GM12878 (cell line): ENCODE measurements around the gene RSPH1. TPM values are rescaled to one million over a fixed set of nuclear protein-coding genes. Genes with fewer than 3 reads are reported as not detected.

ENCODE experiments used
- ATAC-seq: fragments of 200-7000 bp; cut with Tn5 transposase; 3 replicates; pipeline ENCODE4 v1.9.1; 2020; ENCODE audit warnings: mild to moderate bottlenecking, moderate library complexity
- BruUV-seq: library from RNA; stranded (reverse); fragments of 400-500 nt; replicated peaks from 2 replicates; lab custom pipeline; 2021; lab: Mats Ljungman, UMichigan
- CTCF ChIA-PET: fragments of 300-600 bp; sonication (Branson Sonifier 250); formaldehyde crosslinking; extraction: SDS; loops from one replicate; lab custom pipeline; 2021; ENCODE audit warnings: inconsistent platforms; lab: Yijun Ruan, JAX
- POLR2A ChIA-PET: fragments of 350-600 bp; formaldehyde crosslinking; extraction: SDS; loops from one replicate; lab custom pipeline; 2021; ENCODE audit warnings: inconsistent platforms; lab: Charles Lee
- RAD21 ChIA-PET: fragments of 300-600 bp; sonication (Branson Sonifier 250); formaldehyde crosslinking; loops from one replicate; lab custom pipeline; 2023; ENCODE audit warnings: antibody characterized with exemption; ENCODE audit not compliant: unreplicated experiment; lab: Charles Lee
- SMC1A ChIA-PET: fragments of 300-600 bp; sonication (Branson Sonifier 250); formaldehyde crosslinking; loops from one replicate; lab custom pipeline; 2023; ENCODE audit not compliant: unreplicated experiment, uncharacterized antibody; lab: Charles Lee
- DNase-seq: peaks from one replicate; pipeline ENCODE4 v3.0.0-alpha.2; 2011; ENCODE audit warnings: low read depth, low spot score
- FAIRE-seq: peaks from 3 replicates; lab custom pipeline; 2011; peaks lifted over from hg19 to GRCh38; lab: Jason Lieb, UNC
- H2AFZ ChIP-seq: 2 replicates; pipeline ENCODE4 v1.6.0; 2011; ENCODE audit warnings: low read depth, low read length, control low read depth; ENCODE audit not compliant: control insufficient read depth
- H3K27ac ChIP-seq: 2 replicates; pipeline ENCODE4 v1.5.1; 2011; ENCODE audit warnings: control low read depth; ENCODE audit not compliant: control insufficient read depth, insufficient read depth
- H3K27me3 ChIP-seq, 2 experiments: replicated peaks in 1 of 2; 2 replicates each; pipeline versions ENCODE4 v1.6.0 to v1.6.1; 2011; ENCODE audit warnings: low read length in 1 of 2; ENCODE audit not compliant: control insufficient read depth in 2 of 2, insufficient read depth in 2 of 2
- H3K36me3 ChIP-seq, 2 experiments: 2 replicates each; pipeline ENCODE4 v1.5.1; 2011; ENCODE audit warnings: low read length in 1 of 2; ENCODE audit not compliant: control insufficient read depth in 2 of 2, insufficient read depth in 2 of 2
- H3K4me1 ChIP-seq: 2 replicates; pipeline ENCODE4 v1.6.1; 2011; ENCODE audit warnings: mild to moderate bottlenecking, low read length, moderate library complexity, mixed read lengths; ENCODE audit not compliant: control insufficient read depth, insufficient read depth
- H3K4me2 ChIP-seq: 2 replicates; pipeline ENCODE4 v1.6.0; 2011; ENCODE audit warnings: control low read depth; ENCODE audit not compliant: control insufficient read depth, insufficient read depth
- H3K4me3 ChIP-seq: fragments of 200-600 bp; sonication (generic); 2 replicates; pipeline ENCODE4 v1.5.1; 2016
- H3K79me2 ChIP-seq: 2 replicates; pipeline ENCODE4 v1.6.0; 2011; ENCODE audit warnings: low read length; ENCODE audit not compliant: control insufficient read depth, insufficient read depth
- H3K9ac ChIP-seq: 2 replicates; pipeline ENCODE4 v1.8.0; 2011; ENCODE audit warnings: low read length, control low read depth, mixed read lengths; ENCODE audit not compliant: control insufficient read depth, insufficient read depth
- H3K9me3 ChIP-seq: replicated peaks from 3 replicates; pipeline ENCODE4 v1.5.1; 2011; ENCODE audit warnings: mild to moderate bottlenecking, low read length; ENCODE audit not compliant: control insufficient read depth, insufficient read depth
- H4K20me1 ChIP-seq: 2 replicates; pipeline ENCODE4 v1.6.0; 2011; ENCODE audit not compliant: control insufficient read depth, insufficient read depth
- HSF1 ChIP-seq: fragments of 150-350 bp; IDR thresholded peaks from 2 replicates; pipeline ENCODE4 v1.6.1; 2014; ENCODE audit warnings: mild to moderate bottlenecking, low read depth, low read length
- REST ChIP-seq: IDR thresholded peaks from 2 replicates; pipeline ENCODE4 v1.6.1; 2012; ENCODE audit warnings: mild to moderate bottlenecking, low read depth, low read length
- RFX5 ChIP-seq: IDR thresholded peaks from 2 replicates; pipeline ENCODE4 v1.6.1; 2011; ENCODE audit warnings: low read depth, low read length, improper control_type of control experiment
- SKIL ChIP-seq: fragments of 450-650 bp; IDR thresholded peaks from 2 replicates; pipeline ENCODE4 v1.6.1; 2017; ENCODE audit warnings: mild to moderate bottlenecking, low read depth, inconsistent platforms; ENCODE audit not compliant: poor library complexity, severe bottlenecking
- SMC3 ChIP-seq: IDR thresholded peaks from 2 replicates; pipeline ENCODE4 v1.6.1; 2011; ENCODE audit warnings: low read length, improper control_type of control experiment, borderline replicate concordance
- WGBS: methylation state at CpG from one replicate; pipeline ENCODE4 v1.1.6; 2016; ENCODE audit warnings: low lambda C conversion rate; ENCODE audit not compliant: insufficient replicate concordance, insufficient coverage; ENCODE audit errors: missing lambda C conversion rate; 5-methylcytosine and 5-hydroxymethylcytosine counted together
- in situ Hi-C: fragments of 300-500 bp; cut with MboI; formaldehyde crosslinking; loops from 9 replicates; pipeline ENCODE4 v1.14.3; 2018; ENCODE audit warnings: mixed read lengths
- intact Hi-C: fragments of 100-400 bp; cut with micrococcal nuclease; formaldehyde crosslinking; loops from one replicate; pipeline ENCODE4 v1.14.2; 2022; ENCODE audit not compliant: unreplicated experiment
- polyA plus RNA-seq, 11 experiments: library from polyadenylated mRNA; depleted of rRNA in 4 of 11; unstranded in 6 of 11; stranded (reverse) in 5 of 11; fragments of >200 nt; fragmentation: Nextera tagmentation in 4 of 11; fragmentation: Illumina TruSeq in 1 of 11; extraction: Ambion mirVana in 4 of 11; extraction: Trizol in 1 of 11; gene quantifications; 1 replicate in 1 of 11; 2 replicates in 10 of 11; pipeline versions ENCODE4 v1.2.1 to v1.2.3, GENCODE V29; 2011 to 2016; ENCODE audit warnings: inconsistent platforms in 2 of 11, missing spikeins in 2 of 11, low read depth in 1 of 11
- total RNA-seq, 4 experiments: library from RNA; depleted of rRNA in 3 of 4; stranded (reverse); fragments of >200 nt in 3 of 4; fragmentation: Illumina TruSeq in 1 of 4; extraction: Trizol in 1 of 4; gene quantifications; 2 replicates each; pipeline versions ENCODE4 v1.2.1 to v1.2.3, GENCODE V29; 2013 to 2021

Gene RSPH1
- total and polyA plus RNA-seq, 10 of the 15 experiments (the other 5 are each of a cell fraction or from before 2014, with no cell fraction given) = 0.11 to 1.4 (median 0.38) TPM

GRCh38 chr21:42434884-42435283 lies 61.1 kb downstream of the RSPH1 start:
- no peak for FAIRE-seq
- Histone ChIP-seq H3K9ac (no peak overlapping the region), H3K9me3 (peaks cover 6% of the 10 kb centered on the region), H3K36me3 (no peaks in the 10 kb centered on the region), H3K27me3 (no peaks in the 10 kb centered on the region), H3K4me1 (peaks cover 7% of the 10 kb centered on the region), H4K20me1 (no peaks in the 10 kb centered on the region), H3K27ac (no peak overlapping the region), H3K4me2 (no peak overlapping the region), H2AFZ (no peak overlapping the region), H3K79me2 (no peaks in the 10 kb centered on the region), H3K4me3 (no peak overlapping the region)
- ChIA-PET CTCF (no interaction called here), SMC1A (interaction anchor here (1.5 to 8.6 kb wide), 3 partner anchors 11 to 124 kb away, joined by 3 to 68 read pairs (median 7); no protein-coding TSS in a partner anchor), POLR2A (no interaction called here), RAD21 (no interaction called here)
- ATAC-seq = no peak
- no TSS peak for BruUV-seq
- in situ Hi-C loops = no loop called here
- no peak for DNase-seq
- intact Hi-C loops = no loop called here
- TF ChIP-seq RFX5 (no peak), REST (no peak), SMC3 (no peak), HSF1 (no peak), SKIL (no peak)
- WGBS = 78% methylated on average over 3 of the region's 3 CpGs
